ENCODE results near the gene PCYOX1L. TPM values are rescaled to one million over a fixed set of nuclear protein-coding genes. Genes with fewer than 3 reads are reported as not detected.

The PCYOX1L gene
- polyA plus RNA-seq, 3 donors, result 9.8 to 31.8 (median 13.5) TPM

DNA sequence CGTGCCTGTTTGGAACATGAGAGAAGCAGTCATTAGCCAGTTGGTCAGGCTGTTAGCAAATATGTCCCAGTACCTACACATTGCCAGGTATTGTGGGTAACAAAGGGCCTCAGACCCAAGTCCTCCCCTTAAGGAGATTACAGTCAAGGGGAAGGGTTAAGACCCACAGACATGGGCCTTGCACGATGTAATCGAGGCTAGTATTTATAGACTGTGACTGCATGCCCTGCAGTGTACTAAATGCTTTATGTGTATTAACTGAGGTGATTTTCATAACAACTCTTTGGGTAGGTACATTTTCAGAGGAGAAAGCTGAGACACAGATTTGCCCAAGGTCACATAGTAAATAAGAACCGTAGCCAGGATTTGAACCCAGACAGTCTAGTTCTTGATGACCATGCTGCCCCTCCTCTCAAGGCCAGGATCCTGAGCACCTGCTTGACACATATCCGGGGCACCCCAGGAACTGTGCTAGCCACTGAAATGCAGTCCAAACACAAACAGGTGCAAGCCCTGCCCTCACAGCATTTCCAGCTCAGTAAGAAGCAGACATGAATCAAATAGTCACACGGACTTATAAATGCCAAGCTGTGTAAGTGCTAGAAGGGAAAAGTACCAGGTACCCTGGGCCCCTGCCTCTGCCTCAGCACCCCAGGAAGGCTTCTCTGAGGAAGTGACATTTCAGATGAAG lies 44.5 kb upstream of the PCYOX1L start:
- Histone ChIP-seq H3K36me3 (replicated peaks in 1 of 2; ENCODE audit: control insufficient read depth in 1 of 2, insufficient read depth in 2 of 2, low read length in 2 of 2) (no peaks in the 10 kb centered on the region), H3K79me2 (ENCODE audit: insufficient read depth, low read length) (no peaks in the 10 kb centered on the region), H2AFZ (ENCODE audit: insufficient read depth, low read depth, low read length, poor library complexity, severe bottlenecking) (no peak overlapping the region), H3K27ac (ENCODE audit: low read depth in 1 of 2, low read length in 2 of 2) (no peak overlapping the region), H3K4me1 (ENCODE audit: control insufficient read depth in 1 of 2, insufficient read depth in 2 of 2, low read length in 2 of 2) (no peaks in the 10 kb centered on the region), H3K9me3 (replicated peaks in 1 of 2; ENCODE audit: control insufficient read depth in 1 of 2, insufficient read depth in 1 of 2, low read length in 2 of 2) (no peaks in the 10 kb centered on the region), H3K4me2 (replicated peaks; ENCODE audit: extremely low read depth, low read length, poor library complexity, severe bottlenecking) (no peak overlapping the region), H3K9ac (ENCODE audit: insufficient read depth, low read length, poor library complexity, severe bottlenecking) (no peak overlapping the region), H4K20me1 (ENCODE audit: insufficient read depth, low read length) (no peaks in the 10 kb centered on the region), H3K4me3 (replicated peaks in 1 of 3; ENCODE audit: low read depth in 2 of 3, low read length in 3 of 3) (no peak overlapping the region), H3K27me3 (ENCODE audit: control insufficient read depth in 2 of 2, insufficient read depth in 2 of 2, low read length in 2 of 2) (no peaks in the 10 kb centered on the region)
- Mint-ChIP-seq H3K27ac (no peak overlapping the region), H3K9me3 (no peaks in the 10 kb centered on the region), H3K27me3 (ENCODE audit: low read depth in 3 of 3) (peaks cover 0 to 6% (median 0%) of the 10 kb centered on the region in 3 donors), H3K4me1 (peaks cover 7% of the 10 kb centered on the region), H3K4me3 (no peak overlapping the region), H3K36me3 (no peaks in the 10 kb centered on the region)
- no peak for TF ChIP-seq CTCF (IDR thresholded peaks at IDR 0.05)
- DNase-seq, result no peak
- intact Hi-C loops (cut with micrococcal nuclease), result no loop called here
- WGBS (ENCODE audit: insufficient coverage), result 89% methylated on average over 5 of the region's 6 CpGs

DNA sequence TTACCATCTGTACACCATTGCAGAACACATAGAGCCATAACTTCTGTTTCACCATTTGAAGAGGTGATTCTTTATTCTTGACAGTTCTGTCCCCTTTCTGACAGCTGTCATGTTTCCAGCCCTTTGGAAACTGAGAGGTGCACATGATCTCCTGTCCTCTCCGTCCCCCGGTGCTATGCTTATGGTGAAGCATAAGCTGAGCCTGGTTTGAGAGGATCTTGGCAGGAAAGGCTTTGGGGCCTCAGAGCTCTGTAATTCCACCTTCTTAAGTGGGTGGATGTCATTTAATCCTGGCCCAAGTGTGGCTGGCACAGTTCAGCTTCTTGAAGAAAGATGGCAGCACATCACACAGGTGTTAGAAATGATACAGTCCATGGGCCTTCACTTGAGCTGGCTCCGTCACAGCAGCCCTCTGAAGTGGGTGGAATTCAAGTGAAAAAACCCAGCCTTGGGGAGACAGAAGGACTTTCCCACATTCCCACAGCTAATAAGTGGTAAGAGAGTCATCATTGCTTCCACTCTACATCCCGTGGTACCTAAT lies 43.2 kb upstream of the PCYOX1L start:
- H2AFZ ChIP-seq (ENCODE audit: insufficient read depth, low read depth, low read length, poor library complexity, severe bottlenecking), result no peak overlapping the region
- Mint-ChIP-seq H3K27me3 (ENCODE audit: low read depth in 3 of 3) (peaks cover 0 to 6% (median 0%) of the 10 kb centered on the region in 3 donors), H3K4me3 (no peak overlapping the region), H3K4me1 (peaks cover 5% of the 10 kb centered on the region), H3K27ac (no peak overlapping the region), H3K36me3 (no peaks in the 10 kb centered on the region), H3K9me3 (no peaks in the 10 kb centered on the region)
- H4K20me1 ChIP-seq (ENCODE audit: insufficient read depth, low read length), result no peaks in the 10 kb centered on the region
- TF ChIP-seq CTCF (IDR thresholded peaks at IDR 0.05), result no peak
- H3K9ac ChIP-seq (ENCODE audit: insufficient read depth, low read length, poor library complexity, severe bottlenecking), result no peak overlapping the region
- H3K27me3 ChIP-seq (ENCODE audit: control insufficient read depth in 2 of 2, insufficient read depth in 2 of 2, low read length in 2 of 2), result no peaks in the 10 kb centered on the region
- H3K4me2 ChIP-seq (replicated peaks; ENCODE audit: extremely low read depth, low read length, poor library complexity, severe bottlenecking), result no peak overlapping the region
- intact Hi-C loops (cut with micrococcal nuclease), result loop anchor here (2.0 to 5.0 kb wide), 2 partner anchors 56 to 58 kb away; no protein-coding TSS in a partner anchor
- WGBS (ENCODE audit: insufficient coverage), result 100% methylated on average over 2 of the region's 4 CpGs
- no peaks in the 10 kb centered on the region for H3K4me1 ChIP-seq (ENCODE audit: control insufficient read depth in 1 of 2, insufficient read depth in 2 of 2, low read length in 2 of 2)
- H3K36me3 ChIP-seq (replicated peaks in 1 of 2; ENCODE audit: control insufficient read depth in 1 of 2, insufficient read depth in 2 of 2, low read length in 2 of 2), result no peaks in the 10 kb centered on the region
- no peaks in the 10 kb centered on the region for H3K9me3 ChIP-seq (replicated peaks in 1 of 2; ENCODE audit: control insufficient read depth in 1 of 2, insufficient read depth in 1 of 2, low read length in 2 of 2)
- no peak for DNase-seq
- no peak overlapping the region for H3K4me3 ChIP-seq (replicated peaks in 1 of 3; ENCODE audit: low read depth in 2 of 3, low read length in 3 of 3)
- no peaks in the 10 kb centered on the region for H3K79me2 ChIP-seq (ENCODE audit: insufficient read depth, low read length)
- no peak overlapping the region for H3K27ac ChIP-seq (ENCODE audit: low read depth in 1 of 2, low read length in 2 of 2)

Data from CD14-positive monocyte (primary cell).